ENCODE results near the gene CMSS1.

The CMSS1 gene

DNA sequence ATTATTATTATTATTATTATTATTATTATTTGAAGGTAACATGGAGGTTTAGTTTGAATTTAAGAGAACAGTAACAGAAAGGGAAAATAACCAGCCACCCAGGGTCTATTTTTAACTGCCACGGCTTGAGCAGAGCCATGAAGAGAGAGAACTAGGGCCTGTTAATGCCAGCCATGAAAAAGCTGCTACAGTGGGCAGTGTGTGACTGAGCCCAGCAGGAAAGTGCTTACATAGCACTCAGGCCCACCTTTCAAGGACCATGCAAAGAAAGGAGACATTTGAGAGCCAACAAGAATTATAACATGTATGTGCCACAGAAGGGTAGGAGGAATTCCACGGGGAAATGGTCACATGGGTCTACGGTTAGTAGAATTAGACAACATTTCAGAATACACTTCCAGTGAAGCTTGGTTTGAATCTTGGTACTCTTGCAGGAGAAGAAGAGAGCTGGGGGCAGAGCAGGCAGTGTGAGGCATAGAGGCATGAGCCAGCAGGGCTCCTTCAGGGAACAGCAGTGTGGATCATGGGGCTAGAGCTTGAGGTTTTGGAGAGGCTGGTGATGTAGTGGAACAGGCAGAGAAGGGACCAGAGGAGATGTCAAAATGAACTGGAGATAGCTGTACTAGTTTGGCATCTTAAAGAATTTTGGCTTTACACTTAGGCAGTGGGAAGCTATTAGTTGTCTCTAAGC lies 140.7 kb downstream of the CMSS1 start:
- H3K4me3 ChIP-seq (ENCODE audit: low read length), result no peak overlapping the region
- no peak overlapping the region for H3K27ac ChIP-seq (ENCODE audit: low read length)
- DNase-seq (ENCODE audit: low read depth, low spot score), result no peak
- no peaks in the 10 kb centered on the region for H3K9me3 ChIP-seq (ENCODE audit: control insufficient read depth, insufficient read depth, low read length)
- H3K4me1 ChIP-seq (ENCODE audit: control insufficient read depth, insufficient read depth, low read length), result no peaks in the 10 kb centered on the region
- WGBS (ENCODE audit: insufficient coverage, insufficient read length), result no CpG with 5 or more reads among the region's 3 CpGs
- H3K36me3 ChIP-seq (ENCODE audit: control insufficient read depth, insufficient read depth, low read length), result no peaks in the 10 kb centered on the region
- H3K27me3 ChIP-seq (ENCODE audit: control insufficient read depth, insufficient read depth, low read length), result no peaks in the 10 kb centered on the region

DNA sequence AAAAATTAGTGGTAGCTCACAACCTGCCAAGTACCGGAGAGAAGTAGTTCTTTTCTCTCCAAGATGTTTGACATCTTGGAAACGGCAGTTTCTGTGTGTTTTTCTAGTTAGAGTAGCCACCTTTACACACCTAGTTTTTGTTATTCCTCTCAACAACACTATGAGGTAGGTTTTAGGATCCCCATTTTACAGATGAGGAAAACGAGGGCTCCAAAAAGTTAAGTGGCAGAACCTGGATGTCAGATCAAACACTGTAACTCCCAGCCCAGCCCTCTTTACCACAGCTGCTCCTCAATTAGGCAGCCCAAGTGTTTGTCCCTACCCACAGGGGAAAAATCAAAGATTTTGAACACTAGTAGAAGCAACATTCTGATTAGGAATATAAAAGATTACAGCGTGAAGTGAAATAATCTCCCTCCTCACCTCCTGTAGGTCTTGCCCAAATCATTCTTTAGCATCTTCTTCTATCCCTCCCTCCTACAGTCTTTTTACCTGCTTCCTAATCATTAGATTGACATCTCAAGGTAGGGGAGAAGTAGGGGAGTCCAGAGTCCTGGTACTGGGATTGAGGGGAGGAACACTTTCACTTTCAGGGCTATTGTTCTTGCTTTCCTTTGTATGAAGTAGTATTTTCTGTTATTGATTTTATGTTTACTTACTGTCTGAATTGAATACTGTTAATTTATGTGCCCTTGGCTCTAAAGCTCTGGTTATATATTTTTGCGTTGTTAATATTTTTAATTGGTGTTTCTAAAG lies 142.6 kb downstream of the CMSS1 start:
- Histone ChIP-seq H3K9me3 (ENCODE audit: control insufficient read depth, insufficient read depth, low read length) (no peaks in the 10 kb centered on the region), H3K4me1 (ENCODE audit: control insufficient read depth, insufficient read depth, low read length) (no peaks in the 10 kb centered on the region), H3K4me3 (ENCODE audit: low read length) (no peak overlapping the region), H3K36me3 (ENCODE audit: control insufficient read depth, insufficient read depth, low read length) (no peaks in the 10 kb centered on the region), H3K27me3 (ENCODE audit: control insufficient read depth, insufficient read depth, low read length) (no peaks in the 10 kb centered on the region), H3K27ac (ENCODE audit: low read length) (no peak overlapping the region)
- DNase-seq (ENCODE audit: low read depth, low spot score), result no peak
- WGBS (ENCODE audit: insufficient coverage, insufficient read length), result no CpG with 5 or more reads among the region's 5 CpGs

DNA sequence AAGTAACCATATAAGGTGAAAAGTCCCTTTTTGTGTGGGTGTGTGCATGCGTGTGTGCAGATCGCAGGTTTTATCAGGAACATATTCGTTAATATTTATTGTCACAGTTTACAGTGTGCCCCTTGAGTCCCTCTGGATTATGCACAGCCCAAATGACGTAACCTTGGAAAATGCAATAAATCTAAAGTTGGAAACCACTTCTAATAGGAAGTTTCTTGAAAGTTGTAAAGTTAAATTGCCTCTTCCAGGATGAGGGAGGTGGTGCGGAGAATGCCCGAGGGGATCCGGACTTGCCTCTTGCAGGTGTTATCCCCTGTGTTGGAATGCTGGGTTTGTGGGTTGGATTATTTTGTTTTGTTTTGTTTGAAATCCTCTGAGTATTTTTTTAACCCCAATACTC lies 143.3 kb downstream of the CMSS1 start:
- Histone ChIP-seq H3K36me3 (ENCODE audit: control insufficient read depth, insufficient read depth, low read length) (no peaks in the 10 kb centered on the region), H3K27me3 (ENCODE audit: control insufficient read depth, insufficient read depth, low read length) (no peaks in the 10 kb centered on the region), H3K27ac (ENCODE audit: low read length) (no peak overlapping the region), H3K4me3 (ENCODE audit: low read length) (no peak overlapping the region), H3K9me3 (ENCODE audit: control insufficient read depth, insufficient read depth, low read length) (no peaks in the 10 kb centered on the region), H3K4me1 (ENCODE audit: control insufficient read depth, insufficient read depth, low read length) (no peaks in the 10 kb centered on the region)
- DNase-seq (ENCODE audit: low read depth, low spot score), result no peak
- no CpG with 5 or more reads among the region's 7 CpGs for WGBS (ENCODE audit: insufficient coverage, insufficient read length)

DNA sequence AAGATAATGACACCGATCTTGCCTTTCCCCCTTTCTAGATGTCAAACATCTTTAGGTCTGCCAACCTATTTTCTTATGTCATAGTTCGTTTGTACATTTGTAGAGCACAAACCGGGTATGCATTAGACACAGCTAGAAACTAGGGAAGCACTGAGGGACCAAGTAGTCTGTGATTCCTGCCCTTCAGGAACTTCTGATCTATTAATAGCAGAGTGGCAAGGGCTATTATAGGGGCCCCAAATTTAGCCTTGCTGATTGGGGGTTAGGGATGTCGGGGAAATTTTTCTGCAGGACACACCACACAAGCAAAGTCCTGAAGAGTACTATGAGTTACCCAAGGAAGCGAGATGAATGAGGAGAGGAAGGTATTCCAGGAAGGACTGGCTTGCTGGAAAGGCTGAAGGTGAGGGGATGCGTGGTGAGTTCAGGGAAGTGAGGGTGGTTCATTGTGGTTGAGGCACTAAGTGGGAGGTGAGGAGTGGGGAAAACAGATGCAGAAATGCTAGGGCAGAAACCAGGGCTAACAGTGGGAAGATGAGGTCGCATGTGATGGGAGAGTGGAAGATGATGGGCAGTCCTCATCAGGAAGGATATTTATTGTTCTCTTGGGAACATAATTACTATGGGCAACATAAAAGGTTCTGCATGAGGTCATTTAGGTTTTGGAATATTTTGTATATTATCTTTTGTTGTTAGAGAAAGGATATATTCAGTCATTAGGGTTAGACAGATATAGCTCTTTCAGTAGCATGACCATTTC lies 144.3 kb downstream of the CMSS1 start:
- no peak overlapping the region for H3K27ac ChIP-seq (ENCODE audit: low read length)
- WGBS (ENCODE audit: insufficient coverage, insufficient read length), result no CpG with 5 or more reads among the region's 7 CpGs
- DNase-seq (ENCODE audit: low read depth, low spot score), result no peak
- H3K4me3 ChIP-seq (ENCODE audit: low read length), result no peak overlapping the region
- H3K9me3 ChIP-seq (ENCODE audit: control insufficient read depth, insufficient read depth, low read length), result no peaks in the 10 kb centered on the region
- no peaks in the 10 kb centered on the region for H3K4me1 ChIP-seq (ENCODE audit: control insufficient read depth, insufficient read depth, low read length)
- H3K36me3 ChIP-seq (ENCODE audit: control insufficient read depth, insufficient read depth, low read length), result no peaks in the 10 kb centered on the region
- H3K27me3 ChIP-seq (ENCODE audit: control insufficient read depth, insufficient read depth, low read length), result no peaks in the 10 kb centered on the region

DNA sequence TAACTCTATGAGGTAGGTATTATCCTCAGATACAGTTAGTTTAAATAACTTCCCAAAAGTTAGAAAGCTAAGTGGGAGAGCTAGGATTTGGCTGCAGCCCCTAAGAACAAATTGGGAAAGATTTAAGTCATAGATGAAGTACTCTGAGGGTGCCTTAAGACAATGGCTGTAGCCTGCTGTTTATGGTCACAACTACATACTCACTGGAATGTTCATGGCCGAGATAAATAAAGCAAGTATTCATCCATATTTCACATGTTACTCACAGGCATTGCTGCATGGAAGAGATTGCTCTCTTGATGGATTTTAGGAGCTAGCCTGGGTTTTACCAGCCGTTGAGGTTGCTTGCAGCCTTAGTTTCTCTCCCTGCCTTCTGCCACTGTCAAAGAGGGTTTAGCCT lies 145.0 kb downstream of the CMSS1 start:
- no peak overlapping the region for H3K27ac ChIP-seq (ENCODE audit: low read length)
- no peaks in the 10 kb centered on the region for H3K36me3 ChIP-seq (ENCODE audit: control insufficient read depth, insufficient read depth, low read length)
- DNase-seq (ENCODE audit: low read depth, low spot score), result no peak
- H3K27me3 ChIP-seq (ENCODE audit: control insufficient read depth, insufficient read depth, low read length), result no peaks in the 10 kb centered on the region
- H3K4me1 ChIP-seq (ENCODE audit: control insufficient read depth, insufficient read depth, low read length), result no peaks in the 10 kb centered on the region
- H3K4me3 ChIP-seq (ENCODE audit: low read length), result no peak overlapping the region
- no peaks in the 10 kb centered on the region for H3K9me3 ChIP-seq (ENCODE audit: control insufficient read depth, insufficient read depth, low read length)
- WGBS (ENCODE audit: insufficient coverage, insufficient read length), result no CpG with 5 or more reads among the region's 2 CpGs

DNA sequence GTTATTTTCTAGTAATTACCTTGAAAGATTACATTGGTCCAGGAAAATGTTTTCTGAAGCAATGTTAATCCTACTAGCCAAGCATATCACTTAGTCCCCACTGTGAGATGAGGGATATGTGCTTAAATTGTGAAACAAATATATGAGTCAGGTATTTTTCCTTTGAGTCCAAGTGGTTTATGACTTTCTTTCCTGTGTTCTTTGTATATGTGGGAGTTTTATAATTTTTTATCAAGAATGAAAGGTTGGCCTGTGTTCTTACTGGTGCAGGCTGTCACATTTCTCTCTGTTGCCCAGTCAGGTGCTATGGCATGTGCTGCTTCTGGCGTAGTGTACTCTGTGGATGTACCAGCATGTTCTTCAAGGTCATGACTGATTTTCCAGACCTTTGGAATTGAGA lies 147.4 kb downstream of the CMSS1 start:
- Histone ChIP-seq H3K4me3 (ENCODE audit: low read length) (no peak overlapping the region), H3K4me1 (ENCODE audit: control insufficient read depth, insufficient read depth, low read length) (no peaks in the 10 kb centered on the region), H3K27me3 (ENCODE audit: control insufficient read depth, insufficient read depth, low read length) (no peaks in the 10 kb centered on the region), H3K27ac (ENCODE audit: low read length) (no peak overlapping the region), H3K9me3 (ENCODE audit: control insufficient read depth, insufficient read depth, low read length) (no peaks in the 10 kb centered on the region), H3K36me3 (ENCODE audit: control insufficient read depth, insufficient read depth, low read length) (no peaks in the 10 kb centered on the region)
- DNase-seq (ENCODE audit: low read depth, low spot score), result no peak
- no CpG with 5 or more reads among the region's 1 CpG for WGBS (ENCODE audit: insufficient coverage, insufficient read length)

DNA sequence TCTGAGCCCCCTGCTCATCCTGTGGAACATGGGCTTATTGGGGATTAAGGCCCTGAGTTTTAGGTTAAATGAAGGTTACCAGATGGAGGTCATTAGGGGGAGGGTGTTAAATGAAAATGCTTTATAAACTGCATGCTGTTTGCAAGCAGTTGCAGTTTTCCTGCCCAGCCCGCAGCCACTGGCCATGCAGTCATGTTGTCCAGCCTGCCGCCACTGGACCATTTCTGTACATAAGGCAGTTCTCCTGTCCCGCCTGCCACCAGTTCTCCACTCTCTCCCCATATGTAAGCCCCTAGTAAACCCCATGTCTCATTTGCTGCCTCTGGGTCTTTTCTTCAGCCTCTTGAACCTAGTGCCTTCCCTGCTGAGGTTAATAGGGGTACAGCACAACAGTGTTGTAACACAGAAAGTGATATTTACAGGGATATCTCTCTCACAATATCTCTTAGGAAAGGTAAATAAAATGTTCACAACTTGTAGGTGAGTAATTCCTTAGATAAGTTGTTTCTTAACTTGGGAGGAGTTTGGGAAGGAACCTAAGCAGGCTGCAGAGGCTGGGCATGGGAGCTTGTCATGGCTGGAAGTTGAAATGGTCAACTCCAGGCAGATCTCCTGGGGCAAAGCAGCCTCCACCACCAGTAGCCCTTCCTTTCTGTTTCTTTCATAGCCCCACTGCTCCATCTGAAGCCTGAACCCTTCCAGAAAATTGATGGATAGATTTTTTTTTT lies 148.2 kb downstream of the CMSS1 start:
- DNase-seq (ENCODE audit: low read depth, low spot score), result no peak
- H3K27ac ChIP-seq (ENCODE audit: low read length), result no peak overlapping the region
- H3K4me1 ChIP-seq (ENCODE audit: control insufficient read depth, insufficient read depth, low read length), result no peaks in the 10 kb centered on the region
- no CpG with 5 or more reads among the region's 3 CpGs for WGBS (ENCODE audit: insufficient coverage, insufficient read length)
- no peak overlapping the region for H3K4me3 ChIP-seq (ENCODE audit: low read length)
- no peaks in the 10 kb centered on the region for H3K9me3 ChIP-seq (ENCODE audit: control insufficient read depth, insufficient read depth, low read length)
- H3K27me3 ChIP-seq (ENCODE audit: control insufficient read depth, insufficient read depth, low read length), result no peaks in the 10 kb centered on the region
- no peaks in the 10 kb centered on the region for H3K36me3 ChIP-seq (ENCODE audit: control insufficient read depth, insufficient read depth, low read length)

DNA sequence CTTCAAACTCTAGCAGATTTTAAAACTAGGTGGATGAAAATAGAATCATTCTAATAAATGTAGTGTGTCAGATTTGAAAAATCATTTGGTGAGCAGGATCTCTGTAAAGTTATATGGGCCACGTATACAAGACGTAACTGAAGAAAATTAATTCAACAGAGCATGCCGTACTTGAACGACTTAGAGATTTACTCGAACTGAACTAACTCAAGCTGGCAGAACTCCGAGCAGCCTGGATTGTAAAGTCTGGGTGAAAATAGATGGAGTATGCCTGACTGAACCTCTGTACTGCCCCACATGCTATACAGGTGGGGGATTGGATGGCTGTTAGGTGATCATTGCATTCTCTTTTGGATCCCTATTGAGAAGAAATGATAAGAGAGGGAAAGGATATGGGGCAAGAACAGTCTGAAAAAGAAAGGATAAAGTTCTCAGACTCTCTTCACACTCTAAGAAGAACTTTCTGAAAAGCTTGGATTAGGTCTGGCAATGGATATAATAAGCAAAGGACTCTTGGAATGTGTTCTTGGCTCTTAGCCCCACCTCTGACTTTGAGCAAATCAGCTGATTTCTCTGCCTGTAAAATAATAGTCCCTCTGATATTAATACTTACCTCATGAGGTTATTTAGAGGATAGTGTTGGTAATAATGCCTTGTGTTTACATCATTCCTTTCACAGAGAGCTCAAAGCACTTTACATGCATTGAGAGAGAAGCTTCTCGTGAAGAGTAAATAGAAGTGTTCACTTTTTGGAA lies 149.2 kb downstream of the CMSS1 start:
- WGBS (ENCODE audit: insufficient coverage, insufficient read length), result no CpG with 5 or more reads among the region's 7 CpGs
- H3K27me3 ChIP-seq (ENCODE audit: control insufficient read depth, insufficient read depth, low read length), result no peaks in the 10 kb centered on the region
- DNase-seq (ENCODE audit: low read depth, low spot score), result no peak
- no peaks in the 10 kb centered on the region for H3K36me3 ChIP-seq (ENCODE audit: control insufficient read depth, insufficient read depth, low read length)
- H3K4me1 ChIP-seq (ENCODE audit: control insufficient read depth, insufficient read depth, low read length), result no peaks in the 10 kb centered on the region
- no peak overlapping the region for H3K27ac ChIP-seq (ENCODE audit: low read length)
- H3K9me3 ChIP-seq (ENCODE audit: control insufficient read depth, insufficient read depth, low read length), result no peaks in the 10 kb centered on the region
- H3K4me3 ChIP-seq (ENCODE audit: low read length), result no peak overlapping the region

DNA sequence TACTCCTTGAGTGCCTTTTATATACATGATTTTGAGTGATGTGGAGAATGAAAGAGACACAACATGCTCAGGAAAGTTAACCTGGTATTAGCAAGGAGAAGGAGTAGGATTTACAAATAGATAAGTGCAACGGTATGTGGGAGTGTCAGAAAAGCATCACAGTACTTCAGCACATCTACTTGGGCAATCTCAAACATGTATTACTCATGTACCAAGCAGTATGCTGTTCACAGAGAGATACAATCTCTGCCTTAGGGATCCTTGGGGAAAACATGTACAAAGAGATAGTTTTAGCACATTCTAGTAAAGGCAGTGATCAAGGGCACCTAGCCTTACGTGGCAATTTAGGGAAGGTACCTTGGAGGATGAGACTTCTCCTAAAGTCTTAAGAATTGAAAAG lies 150.1 kb downstream of the CMSS1 start:
- no peaks in the 10 kb centered on the region for H3K9me3 ChIP-seq (ENCODE audit: control insufficient read depth, insufficient read depth, low read length)
- H3K27ac ChIP-seq (ENCODE audit: low read length), result no peak overlapping the region
- no peak for DNase-seq (ENCODE audit: low read depth, low spot score)
- H3K4me1 ChIP-seq (ENCODE audit: control insufficient read depth, insufficient read depth, low read length), result no peaks in the 10 kb centered on the region
- no peaks in the 10 kb centered on the region for H3K36me3 ChIP-seq (ENCODE audit: control insufficient read depth, insufficient read depth, low read length)
- H3K27me3 ChIP-seq (ENCODE audit: control insufficient read depth, insufficient read depth, low read length), result no peaks in the 10 kb centered on the region
- H3K4me3 ChIP-seq (ENCODE audit: low read length), result no peak overlapping the region
- WGBS (ENCODE audit: insufficient coverage, insufficient read length), result no CpG with 5 or more reads among the region's 2 CpGs

DNA sequence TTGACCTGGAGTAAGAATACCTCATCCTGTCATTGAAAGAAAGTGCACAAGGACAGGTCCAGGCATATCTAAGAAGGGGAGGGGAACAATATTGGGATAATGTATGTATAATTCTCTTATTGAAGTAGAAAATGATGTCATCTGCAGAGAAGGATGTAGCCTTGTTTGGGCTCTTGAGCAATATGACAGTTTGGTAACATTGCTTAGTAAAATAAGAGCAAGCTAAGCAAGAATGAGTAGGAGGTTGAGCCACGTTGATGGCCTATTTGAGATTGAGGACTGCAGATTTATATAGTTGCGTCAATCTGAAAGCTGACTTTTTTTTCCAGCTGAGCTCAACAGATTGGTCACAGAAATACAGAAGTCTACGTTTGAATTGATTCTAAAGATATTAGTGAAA lies 151.5 kb downstream of the CMSS1 start:
- Histone ChIP-seq H3K27me3 (ENCODE audit: control insufficient read depth, insufficient read depth, low read length) (no peaks in the 10 kb centered on the region), H3K4me3 (ENCODE audit: low read length) (no peak overlapping the region), H3K4me1 (ENCODE audit: control insufficient read depth, insufficient read depth, low read length) (no peaks in the 10 kb centered on the region), H3K27ac (ENCODE audit: low read length) (no peak overlapping the region), H3K36me3 (ENCODE audit: control insufficient read depth, insufficient read depth, low read length) (no peaks in the 10 kb centered on the region), H3K9me3 (ENCODE audit: control insufficient read depth, insufficient read depth, low read length) (no peaks in the 10 kb centered on the region)
- WGBS (ENCODE audit: insufficient coverage, insufficient read length), result no CpG with 5 or more reads among the region's 3 CpGs
- no peak for DNase-seq (ENCODE audit: low read depth, low spot score)

Data from iPS DF 6.9 (cell line).